Esophagus squamous epithelium (tissue), 5 donors: ENCODE measurements around the gene EYS. TPM values are rescaled to one million over a fixed set of nuclear protein-coding genes. Genes with fewer than 3 reads are reported as not detected.
"Not testable (repeated sequence)": the region's sequence is repeated elsewhere in the genome, so short reads cannot be mapped to it uniquely, and the experiment has no call there.

Source experiments
- DNase-seq: peaks from one replicate; lab custom pipeline; 2025; lab: John Stamatoyannopoulos, UW
- H3K27ac ChIP-seq, 4 donors: fragments of 200-600 bp; sonication (generic); one replicate each; pipeline ENCODE4 v1.5.1; 2016 to 2019; ENCODE audit warnings: mild to moderate bottlenecking in 1 of 4
- H3K27me3 ChIP-seq, 4 donors: fragments of 200-600 bp; sonication (generic); 1 replicate in 3 of 4; 2 replicates in 1 of 4; pipeline versions ENCODE4 v1.5.1 to v1.6.0; 2017 to 2021; ENCODE audit warnings: antibody characterized with exemption in 1 of 4
- H3K36me3 ChIP-seq, 3 donors: fragments of 200-600 bp; sonication (generic); one replicate each; pipeline ENCODE4 v1.5.1; 2016 to 2019
- H3K4me1 ChIP-seq, 3 donors: fragments of 200-600 bp; sonication (generic); one replicate each; pipeline ENCODE4 v1.5.1; 2017 to 2019
- H3K4me3 ChIP-seq, 4 donors: fragments of 200-600 bp; sonication (generic); 1 replicate in 3 of 4; 2 replicates in 1 of 4; pipeline ENCODE4 v1.5.1; 2016 to 2019; ENCODE audit warnings: mild to moderate bottlenecking in 2 of 4, moderate library complexity in 1 of 4
- H3K9me3 ChIP-seq, 3 donors: fragments of 200-600 bp; sonication (generic); one replicate each; pipeline ENCODE4 v1.5.1; 2016 to 2019
- CTCF ChIP-seq, 6 experiments: fragments of 450-650 bp in 4 of 6; fragments of 200-600 bp in 2 of 6; sonication (generic) in 2 of 6; IDR thresholded peaks; one replicate each; pipeline ENCODE4 v1.5.1; 2016 to 2019; ENCODE audit warnings: antibody characterized with exemption in 6 of 6, mild to moderate bottlenecking in 4 of 6, moderate library complexity in 4 of 6
- POLR2A ChIP-seq, 4 donors: fragments of 450-650 bp; IDR thresholded peaks; one replicate each; pipeline ENCODE4 v1.6.1; 2017; ENCODE audit warnings: antibody characterized with exemption in 4 of 4, mild to moderate bottlenecking in 4 of 4, moderate library complexity in 3 of 4
- WGBS, 2 donors: methylation state at CpG; one replicate each; pipeline ENCODE4 v1.1.5; 2018; 5-methylcytosine and 5-hydroxymethylcytosine counted together
- intact Hi-C: fragments of 100-400 bp; cut with DNase I; formaldehyde crosslinking; loops from one replicate; pipeline ENCODE4 v1.15.0; 2022
- total RNA-seq, 4 donors: library from RNA; depleted of rRNA; stranded (reverse); fragments of >200 nt; gene quantifications; one replicate each; pipeline ENCODE4 v1.1.0, GENCODE V29; 2016
- donor health status: DM: yes; HTN: yes; CAD: no.

EYS gene
- total RNA-seq, 4 donors from 2014 or later: 0.87 TPM; not detected in 3

GRCh38 chr6:65410309-65410708, 296.7 kb downstream of the EYS start:
- 59 to 61% methylated on average over 3 of the region's 3 CpGs for WGBS, 2 donors

DNA sequence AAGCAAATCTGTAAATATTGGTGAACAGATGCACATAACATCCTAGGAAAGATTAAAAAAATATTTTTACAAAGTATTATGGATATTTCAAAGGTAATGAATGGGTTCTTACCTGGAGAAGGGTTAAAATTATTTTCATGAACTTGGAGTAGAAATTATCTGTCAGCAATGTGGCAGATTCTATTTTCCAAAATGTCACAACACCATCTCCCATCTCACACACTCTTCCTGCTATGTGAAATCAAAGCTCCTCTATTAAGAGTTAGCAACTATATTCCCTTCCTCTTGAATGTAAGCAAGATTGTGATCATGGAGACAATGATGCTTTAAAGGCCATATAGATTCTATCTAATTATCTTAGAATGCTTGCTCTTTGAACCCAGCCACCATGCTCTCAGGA, 304.5 kb downstream of the EYS start:
- TF ChIP-seq POLR2A (IDR thresholded peaks at IDR 0.05): no peak

More at GRCh38 chr6:65410309-65410708, 296.7 kb downstream of the EYS start:
- intact Hi-C loops: no loop called here
- H3K9me3 ChIP-seq: no peaks in the 10 kb centered on the region
- H3K36me3 ChIP-seq: no peaks in the 10 kb centered on the region
- DNase-seq: no peak
- H3K4me3 ChIP-seq: no peak overlapping the region
- TF ChIP-seq POLR2A (IDR thresholded peaks at IDR 0.05) (no peak), CTCF (IDR thresholded peaks at IDR 0.05) (no peak)
- no peak overlapping the region for H3K27ac ChIP-seq
- no peaks in the 10 kb centered on the region for H3K4me1 ChIP-seq
- no peaks in the 10 kb centered on the region for H3K27me3 ChIP-seq

DNA sequence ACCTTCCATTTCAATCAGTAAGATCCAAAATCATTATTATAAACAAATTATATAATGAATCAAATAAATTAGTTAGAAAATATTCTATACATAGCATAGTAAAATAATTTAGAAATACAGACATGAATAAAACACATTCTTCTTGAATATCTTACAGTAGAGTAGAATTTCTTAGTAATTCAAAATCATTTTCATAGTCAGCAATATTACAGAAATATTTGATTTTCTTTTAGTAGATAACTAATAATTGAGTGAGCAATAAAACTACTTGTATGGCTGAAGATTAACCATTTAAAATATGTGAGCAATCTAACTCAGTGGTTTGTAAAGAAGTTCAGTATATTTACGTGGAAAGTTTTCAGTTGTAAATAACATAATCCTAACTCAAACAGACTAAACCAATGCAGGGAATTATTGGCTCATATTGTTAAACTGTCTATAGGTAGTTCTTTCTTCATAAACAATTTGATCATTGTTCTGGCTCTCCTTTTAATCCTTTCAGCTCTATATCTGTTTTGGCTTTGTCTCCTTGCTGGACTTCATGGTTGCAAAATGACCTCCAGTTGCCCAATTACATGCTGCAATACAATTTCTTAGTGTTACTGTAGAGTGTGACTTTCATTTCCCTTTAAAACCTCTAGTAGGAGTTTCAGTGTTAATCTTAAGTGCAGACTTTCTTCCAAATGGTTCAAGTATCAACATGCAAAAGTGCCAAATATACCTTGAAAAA, 307.5 kb downstream of the EYS start:
- no peak for DNase-seq
- H3K36me3 ChIP-seq: no peaks in the 10 kb centered on the region
- no peaks in the 10 kb centered on the region for H3K9me3 ChIP-seq
- 44 to 58% methylated on average over 1 of the region's 1 CpG for WGBS, 2 donors
- no peak overlapping the region for H3K27ac ChIP-seq
- no peaks in the 10 kb centered on the region for H3K4me1 ChIP-seq
- TF ChIP-seq POLR2A (IDR thresholded peaks at IDR 0.05): no peak
- TF ChIP-seq CTCF (IDR thresholded peaks at IDR 0.05): no peak
- no peaks in the 10 kb centered on the region for H3K27me3 ChIP-seq
- H3K4me3 ChIP-seq: no peak overlapping the region
- intact Hi-C loops: no loop called here

More for the DNA sequence above, 304.5 kb downstream of the EYS start:
- H3K36me3 ChIP-seq: no peaks in the 10 kb centered on the region
- intact Hi-C loops: no loop called here
- H3K9me3 ChIP-seq: no peaks in the 10 kb centered on the region
- H3K27me3 ChIP-seq: no peaks in the 10 kb centered on the region
- H3K4me1 ChIP-seq: no peaks in the 10 kb centered on the region
- no peak overlapping the region for H3K27ac ChIP-seq
- H3K4me3 ChIP-seq: no peak overlapping the region
- DNase-seq: no peak

- Histone ChIP-seq H3K27me3 (no peaks in the 10 kb centered on the region), H3K4me1 (no peaks in the 10 kb centered on the region), H3K36me3 (no peaks in the 10 kb centered on the region), H3K4me3 (no peak overlapping the region), H3K27ac (no peak overlapping the region), H3K9me3 (no peaks in the 10 kb centered on the region)
- TF ChIP-seq POLR2A (IDR thresholded peaks at IDR 0.05) (no peak), CTCF (IDR thresholded peaks at IDR 0.05) (no peak)
- no peak for DNase-seq
- intact Hi-C loops: no loop called here
- WGBS, 2 donors: 80 to 82% methylated on average over 2 of the region's 2 CpGs
Observed at GRCh38 chr6:65398851-65399250, 308.2 kb downstream of the EYS start.

GRCh38 chr6:65350530-65350929, 356.5 kb downstream of the EYS start:
- no peaks in the 10 kb centered on the region for H3K36me3 ChIP-seq
- H3K27me3 ChIP-seq: no peaks in the 10 kb centered on the region
- no peak overlapping the region for H3K27ac ChIP-seq
- H3K4me3 ChIP-seq: no peak overlapping the region
- 52 to 55% methylated on average over 4 of the region's 4 CpGs for WGBS, 2 donors
- TF ChIP-seq POLR2A (IDR thresholded peaks at IDR 0.05): no peak
- no peak for TF ChIP-seq CTCF (IDR thresholded peaks at IDR 0.05)
- intact Hi-C loops: no loop called here
- no peaks in the 10 kb centered on the region for H3K9me3 ChIP-seq
- no peak for DNase-seq
- H3K4me1 ChIP-seq: no peaks in the 10 kb centered on the region

DNA sequence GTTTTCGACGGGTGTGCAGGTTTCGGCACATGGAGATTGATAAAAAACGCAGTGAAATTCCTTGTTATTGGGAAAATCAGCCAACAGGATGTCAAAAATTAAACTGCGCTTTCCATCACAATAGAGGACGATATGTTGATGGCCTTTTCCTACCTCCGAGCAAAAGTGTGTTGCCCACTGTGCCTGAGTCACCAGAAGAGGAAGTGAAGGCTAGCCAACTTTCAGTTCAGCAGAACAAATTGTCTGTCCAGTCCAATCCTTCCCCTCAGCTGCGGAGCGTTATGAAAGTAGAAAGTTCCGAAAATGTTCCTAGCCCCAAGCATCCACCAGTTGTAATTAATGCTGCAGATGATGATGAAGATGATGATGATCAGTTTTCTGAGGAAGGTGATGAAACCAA, 404.4 kb downstream of the EYS start:
- H3K27me3 ChIP-seq, H3K9me3 ChIP-seq, H3K27ac ChIP-seq, H3K4me1 ChIP-seq, DNase-seq, H3K4me3 ChIP-seq, H3K36me3 ChIP-seq, intact Hi-C loops: not testable (repeated sequence)
- 60% methylated on average over 1 of the region's 10 CpGs; no CpG with 5 or more reads in 1 of the 2 donors for WGBS, 2 donors
